ENCODE measurements around the gene CLEC10A. TPM values are rescaled to one million over a fixed set of nuclear protein-coding genes. Genes with fewer than 3 reads are reported as not detected.
"Not testable (repeated sequence)": the region's sequence is repeated elsewhere in the genome, so short reads cannot be mapped to it uniquely, and the experiment has no call there.

The CLEC10A gene
- total RNA-seq, 1 donor from 2014 or later: 5.0 TPM

GRCh38 chr17:7081341-7082062 lies 1.5 kb upstream of the CLEC10A start:
- no peak for ATAC-seq (ENCODE audit: poor library complexity)
- peak; percentile 53 for DNase-seq
- intact Hi-C loops (cut with DNase I): no loop called here

GRCh38 chr17:7080456-7081041 lies 498 bp upstream of the CLEC10A start:
- ATAC-seq (ENCODE audit: poor library complexity) (peak; percentile 89), DNase-seq (peak; percentile 76)
- intact Hi-C loops (cut with DNase I): no loop called here

GRCh38 chr17:7078711-7079110 lies 1.3 kb downstream of the CLEC10A start:
- ATAC-seq (ENCODE audit: poor library complexity): no peak
- intact Hi-C loops (cut with DNase I): no loop called here
- DNase-seq: no peak

- DNase-seq (no peak), ATAC-seq (ENCODE audit: poor library complexity) (no peak)
- intact Hi-C loops (cut with DNase I): no loop called here
These were observed 2.0 kb downstream of the CLEC10A start for GRCh38 chr17:7077911-7078546.

- no peak for ATAC-seq (ENCODE audit: poor library complexity)
- intact Hi-C loops (cut with DNase I): no loop called here
These were observed 5.1 kb downstream of the CLEC10A start for GRCh38 chr17:7074931-7075330.

GRCh38 chr17:7072406-7072805 lies 7.6 kb downstream of the CLEC10A start:
- intact Hi-C loops (cut with DNase I): no loop called here
- no peak for ATAC-seq (ENCODE audit: poor library complexity)
- DNase-seq: no peak

More at GRCh38 chr17:7074931-7075330, 5.1 kb downstream of the CLEC10A start:
- no peak for DNase-seq

- ATAC-seq (ENCODE audit: poor library complexity): no peak
- no peak for DNase-seq
- intact Hi-C loops (cut with DNase I): no loop called here
These were observed 9.3 kb downstream of the CLEC10A start for GRCh38 chr17:7070712-7071111.

- ATAC-seq (ENCODE audit: poor library complexity) (no peak), DNase-seq (no peak)
- intact Hi-C loops (cut with DNase I): no loop called here
These were observed 11.8 kb downstream of the CLEC10A start for GRCh38 chr17:7068268-7068667.

- intact Hi-C loops (cut with DNase I): no loop called here
- DNase-seq: no peak
- ATAC-seq (ENCODE audit: poor library complexity): no peak
These were observed 12.9 kb downstream of the CLEC10A start for GRCh38 chr17:7067198-7067597.

GRCh38 chr17:7064261-7064660 lies 15.8 kb downstream of the CLEC10A start:
- intact Hi-C loops (cut with DNase I): no loop called here
- no peak for DNase-seq
- ATAC-seq (ENCODE audit: poor library complexity): no peak

GRCh38 chr17:7063518-7064094 lies 16.4 kb downstream of the CLEC10A start:
- ATAC-seq (ENCODE audit: poor library complexity): no peak

GRCh38 chr17:7060165-7060891 lies 19.7 kb downstream of the CLEC10A start:
- intact Hi-C loops (cut with DNase I): no loop called here
- DNase-seq: no peak
- ATAC-seq (ENCODE audit: poor library complexity): no peak

More at GRCh38 chr17:7063518-7064094, 16.4 kb downstream of the CLEC10A start:
- no peak for DNase-seq
- intact Hi-C loops (cut with DNase I): no loop called here

- DNase-seq: no peak
- intact Hi-C loops (cut with DNase I): no loop called here
- ATAC-seq (ENCODE audit: poor library complexity): no peak
These were observed 21.1 kb downstream of the CLEC10A start for GRCh38 chr17:7058831-7059447.

- no peak for DNase-seq
- no peak for ATAC-seq (ENCODE audit: poor library complexity)
- intact Hi-C loops (cut with DNase I): no loop called here
These were observed 23.7 kb downstream of the CLEC10A start for GRCh38 chr17:7056386-7056785.

GRCh38 chr17:7050583-7050982 lies 29.5 kb downstream of the CLEC10A start:
- DNase-seq; ATAC-seq (ENCODE audit: poor library complexity): not testable (repeated sequence)

GRCh38 chr17:7048968-7049367 lies 31.1 kb downstream of the CLEC10A start:
- intact Hi-C loops (cut with DNase I): no loop called here
- no peak for ATAC-seq (ENCODE audit: poor library complexity)
- DNase-seq: no peak

More at GRCh38 chr17:7050583-7050982, 29.5 kb downstream of the CLEC10A start:
- intact Hi-C loops (cut with DNase I): not testable (repeated sequence)

- DNase-seq (no peak), ATAC-seq (ENCODE audit: poor library complexity) (no peak)
- intact Hi-C loops (cut with DNase I): no loop called here
These were observed 32.5 kb downstream of the CLEC10A start for GRCh38 chr17:7047566-7047965.

GRCh38 chr17:7046725-7047397 lies 33.2 kb downstream of the CLEC10A start:
- ATAC-seq (ENCODE audit: poor library complexity); DNase-seq; intact Hi-C loops (cut with DNase I): not testable (repeated sequence)
